ENCODE measurements around the gene TAF10. TPM values are rescaled to one million over a fixed set of nuclear protein-coding genes. Genes with fewer than 3 reads are reported as not detected.

Gene TAF10
- total and polyA plus RNA-seq, 3 donors from 2014 or later = 123 to 389 (median 210) TPM

DNA sequence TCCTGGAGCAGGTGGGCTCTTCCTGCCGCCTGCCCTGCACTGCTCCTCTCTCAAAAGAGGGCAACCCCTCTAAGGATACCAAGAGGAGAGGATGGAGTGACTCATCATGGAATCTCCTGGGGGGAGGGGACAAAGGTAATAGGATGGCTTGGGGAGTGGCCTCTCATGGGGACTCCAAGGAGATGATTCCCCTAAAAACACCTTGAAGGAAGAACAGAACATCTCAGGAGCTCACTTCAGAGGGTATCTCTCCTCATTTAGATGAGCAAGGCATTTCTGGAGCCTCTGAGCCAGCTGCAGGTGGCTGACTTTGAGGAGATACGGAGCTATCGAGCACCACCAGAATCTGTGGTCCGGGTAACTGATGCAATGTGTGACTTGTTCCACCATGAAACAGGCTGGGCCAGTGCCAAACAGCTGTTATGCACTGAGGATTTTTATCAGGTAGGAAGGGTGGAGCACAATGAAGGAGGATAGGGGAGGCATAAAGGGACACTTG, 48.8 kb downstream of the TAF10 start:
- 97 to 100% methylated on average over 4 of the region's 4 CpGs for WGBS, 2 donors
- H3K27ac ChIP-seq = no peak overlapping the region
- no peaks in the 10 kb centered on the region for H3K4me1 ChIP-seq
- no peak for DNase-seq
- H3K36me3 ChIP-seq (ENCODE audit: low read depth, missing control alignments) = no peaks in the 10 kb centered on the region
- H3K9me3 ChIP-seq = no peaks in the 10 kb centered on the region
- H3K27me3 ChIP-seq = no peaks in the 10 kb centered on the region
- intact Hi-C loops (cut with DNase I; ENCODE audit: low total_unique reads) = no loop called here
- no peak for TF ChIP-seq POLR2A (IDR thresholded peaks at IDR 0.05)
- TF ChIP-seq, protein P1, sequence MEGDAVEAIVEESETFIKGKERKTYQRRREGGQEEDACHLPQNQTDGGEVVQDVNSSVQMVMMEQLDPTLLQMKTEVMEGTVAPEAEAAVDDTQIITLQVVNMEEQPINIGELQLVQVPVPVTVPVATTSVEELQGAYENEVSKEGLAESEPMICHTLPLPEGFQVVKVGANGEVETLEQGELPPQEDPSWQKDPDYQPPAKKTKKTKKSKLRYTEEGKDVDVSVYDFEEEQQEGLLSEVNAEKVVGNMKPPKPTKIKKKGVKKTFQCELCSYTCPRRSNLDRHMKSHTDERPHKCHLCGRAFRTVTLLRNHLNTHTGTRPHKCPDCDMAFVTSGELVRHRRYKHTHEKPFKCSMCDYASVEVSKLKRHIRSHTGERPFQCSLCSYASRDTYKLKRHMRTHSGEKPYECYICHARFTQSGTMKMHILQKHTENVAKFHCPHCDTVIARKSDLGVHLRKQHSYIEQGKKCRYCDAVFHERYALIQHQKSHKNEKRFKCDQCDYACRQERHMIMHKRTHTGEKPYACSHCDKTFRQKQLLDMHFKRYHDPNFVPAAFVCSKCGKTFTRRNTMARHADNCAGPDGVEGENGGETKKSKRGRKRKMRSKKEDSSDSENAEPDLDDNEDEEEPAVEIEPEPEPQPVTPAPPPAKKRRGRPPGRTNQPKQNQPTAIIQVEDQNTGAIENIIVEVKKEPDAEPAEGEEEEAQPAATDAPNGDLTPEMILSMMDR (IDR thresholded peaks at IDR 0.05) = no peak
- no peak overlapping the region for H3K4me3 ChIP-seq

DNA sequence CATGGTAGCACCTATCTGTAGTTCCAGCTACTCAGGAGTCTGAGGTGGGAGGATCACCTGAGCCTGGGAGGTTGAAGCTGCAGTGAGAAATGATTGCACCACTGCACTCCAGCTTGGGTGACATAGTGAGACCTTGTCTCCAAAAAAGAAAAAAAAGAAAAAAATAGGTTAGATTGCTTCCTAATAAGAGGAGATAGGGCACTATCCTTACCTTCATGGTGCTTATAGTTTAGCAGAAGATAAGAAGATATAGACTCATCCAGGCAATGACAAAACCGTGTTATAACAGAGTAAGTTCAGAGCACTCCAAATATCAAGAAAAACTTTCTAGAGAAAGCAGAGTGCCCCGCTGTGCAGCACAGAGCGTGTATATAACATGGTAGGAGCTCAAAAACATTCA, 50.7 kb downstream of the TAF10 start:
- Histone ChIP-seq H3K27me3 (no peaks in the 10 kb centered on the region), H3K4me1 (no peaks in the 10 kb centered on the region), H3K27ac (no peak overlapping the region), H3K4me3 (no peak overlapping the region), H3K36me3 (ENCODE audit: low read depth, missing control alignments) (no peaks in the 10 kb centered on the region), H3K9me3 (no peaks in the 10 kb centered on the region)
- intact Hi-C loops (cut with DNase I; ENCODE audit: low total_unique reads) = no loop called here
- no peak for DNase-seq
- TF ChIP-seq POLR2A (IDR thresholded peaks at IDR 0.05) = no peak
- TF ChIP-seq, protein P1 (IDR thresholded peaks at IDR 0.05) = no peak
- 93 to 95% methylated on average over 3 of the region's 3 CpGs for WGBS, 2 donors

Other genes starting within 250 kb of the TAF10 start
- 10 to 100 TPM; 30.4 to 41.2 TPM for gene SMPD1, start 221.7 kb downstream of the TAF10 start, total RNA-seq
- 27.4 TPM for gene SMPD1, start 221.7 kb downstream of the TAF10 start, polyA plus RNA-seq (ENCODE audit: insufficient read depth, low read depth, low replicate concordance)
- 10 to 100 TPM; 42.6 to 57.3 TPM for gene APBB1, start 193.1 kb downstream of the TAF10 start, total RNA-seq
- gene APBB1, start 193.1 kb downstream of the TAF10 start, polyA plus RNA-seq (ENCODE audit: insufficient read depth, low read depth, low replicate concordance) = 43.7 TPM
- 1 to 10 TPM; 2.7 to 4.2 TPM for gene HPX, start 171.2 kb downstream of the TAF10 start, total RNA-seq
- 3.1 TPM for gene HPX, start 171.2 kb downstream of the TAF10 start, polyA plus RNA-seq (ENCODE audit: insufficient read depth, low read depth, low replicate concordance)
- gene TRIM3, start 138.3 kb downstream of the TAF10 start, total RNA-seq = 10 to 100 TPM; 29.4 TPM
- gene TRIM3, start 138.3 kb downstream of the TAF10 start, polyA plus RNA-seq (ENCODE audit: insufficient read depth, low read depth, low replicate concordance) = 15.0 TPM
- gene ARFIP2, start 130.9 kb downstream of the TAF10 start, total RNA-seq = 10 to 100 TPM; 70.2 to 80.1 TPM
- gene ARFIP2, start 130.9 kb downstream of the TAF10 start, polyA plus RNA-seq (ENCODE audit: insufficient read depth, low read depth, low replicate concordance) = 56.1 TPM
- gene TIMM10B, start 130.7 kb downstream of the TAF10 start, total RNA-seq = 10 to 100 TPM; 49.1 to 55.1 TPM
- gene TIMM10B, start 130.7 kb downstream of the TAF10 start, polyA plus RNA-seq (ENCODE audit: insufficient read depth, low read depth, low replicate concordance) = 37.0 TPM
- gene DNHD1, start 114.9 kb downstream of the TAF10 start, total RNA-seq = 100 to 1,000 TPM in 1 of 2 donors, 10 to 100 TPM in 1; 66.3 to 103 TPM
- gene DNHD1, start 114.9 kb downstream of the TAF10 start, polyA plus RNA-seq (ENCODE audit: insufficient read depth, low read depth, low replicate concordance) = 83.2 TPM
- gene RRP8, start 8.6 kb downstream of the TAF10 start, total RNA-seq = 10 to 100 TPM; 17.5 to 18.5 TPM
- 29.6 TPM for gene RRP8, start 8.6 kb downstream of the TAF10 start, polyA plus RNA-seq (ENCODE audit: insufficient read depth, low read depth, low replicate concordance)
- gene ILK, start 8.4 kb downstream of the TAF10 start, total RNA-seq = 100 to 1,000 TPM in 1 of 2 donors, 10 to 100 TPM in 1; 79.1 to 109 TPM
- 122 TPM for gene ILK, start 8.4 kb downstream of the TAF10 start, polyA plus RNA-seq (ENCODE audit: insufficient read depth, low read depth, low replicate concordance)
- 100 to 1,000 TPM; 134 to 151 TPM for gene TPP1, start 7.2 kb upstream of the TAF10 start, total RNA-seq
- gene TPP1, start 7.2 kb upstream of the TAF10 start, polyA plus RNA-seq (ENCODE audit: insufficient read depth, low read depth, low replicate concordance) = 60.9 TPM
- gene DCHS1, start 43.6 kb upstream of the TAF10 start, total RNA-seq = 1 to 10 TPM; 7.1 to 8.8 TPM
- 14.2 TPM for gene DCHS1, start 43.6 kb upstream of the TAF10 start, polyA plus RNA-seq (ENCODE audit: insufficient read depth, low read depth, low replicate concordance)
- gene MRPL17, start 71.1 kb upstream of the TAF10 start, total RNA-seq = 10 to 100 TPM; 21.0 to 22.7 TPM
- 49.5 TPM for gene MRPL17, start 71.1 kb upstream of the TAF10 start, polyA plus RNA-seq (ENCODE audit: insufficient read depth, low read depth, low replicate concordance)
- 1 to 10 TPM; 1.8 to 2.8 TPM for gene OR2AG2, start 159.8 kb upstream of the TAF10 start, total RNA-seq
- 0.30 TPM for gene OR2AG2, start 159.8 kb upstream of the TAF10 start, polyA plus RNA-seq (ENCODE audit: insufficient read depth, low read depth, low replicate concordance)
- not detected for gene OR2AG1, start 170.8 kb upstream of the TAF10 start, total RNA-seq
- not detected for gene OR2AG1, start 170.8 kb upstream of the TAF10 start, polyA plus RNA-seq (ENCODE audit: insufficient read depth, low read depth, low replicate concordance)
- 1 to 10 TPM; 2.2 to 2.6 TPM for gene OR6A2, start 187.5 kb upstream of the TAF10 start, total RNA-seq
- not detected for gene OR6A2, start 187.5 kb upstream of the TAF10 start, polyA plus RNA-seq (ENCODE audit: insufficient read depth, low read depth, low replicate concordance)
- gene OR10A5, start 233.5 kb upstream of the TAF10 start, total RNA-seq = not detected
- gene OR10A5, start 233.5 kb upstream of the TAF10 start, polyA plus RNA-seq (ENCODE audit: insufficient read depth, low read depth, low replicate concordance) = not detected

Data from testis (tissue), 3 donors.